PC-3 (cell line): ENCODE measurements around the gene RPL27. TPM values are rescaled to one million over a fixed set of nuclear protein-coding genes. Genes with fewer than 3 reads are reported as not detected.

Experiments used
- ATAC-seq: fragments of 200-7000 bp; cut with Tn5 transposase; 2 replicates; pipeline ENCODE4 v1.9.1; 2020; ENCODE audit warnings: mild to moderate bottlenecking, moderate library complexity
- BruUV-seq: library from RNA; stranded (reverse); fragments of 400-500 nt; replicated peaks from 2 replicates; lab custom pipeline; 2021; lab: Mats Ljungman, UMichigan
- CTCF ChIA-PET: fragments of 300-600 bp; sonication (Branson Sonifier 250); formaldehyde crosslinking; loops from one replicate; lab custom pipeline; 2022; ENCODE audit warnings: antibody characterized with exemption; lab: Charles Lee
- POLR2A ChIA-PET: fragments of 300-600 bp; sonication (Branson Sonifier 250); formaldehyde crosslinking; loops from one replicate; lab custom pipeline; 2022; ENCODE audit warnings: antibody characterized with exemption; ENCODE audit not compliant: unreplicated experiment; lab: Charles Lee
- DNase-seq: peaks from one replicate; pipeline ENCODE4 v3.0.0-alpha.2; 2015
- H2AFZ ChIP-seq: fragments of 300-600 bp; sonication (generic); 2 replicates; pipeline ENCODE4 v1.6.0; 2016; ENCODE audit warnings: antibody characterized with exemption, low read length
- H3F3A ChIP-seq: fragments of 300-600 bp; sonication (generic); one replicate; pipeline ENCODE4 v1.6.0; 2017; ENCODE audit warnings: antibody characterized with exemption, low read length, control low read depth, mild to moderate bottlenecking; ENCODE audit not compliant: unreplicated experiment
- H3K27ac ChIP-seq: fragments of 300-600 bp; sonication (generic); 2 replicates; pipeline ENCODE4 v1.5.1; 2016; ENCODE audit warnings: mild to moderate bottlenecking, low read length
- H3K27me3 ChIP-seq: fragments of 300-600 bp; sonication (generic); 2 replicates; pipeline ENCODE4 v1.6.1; 2016; ENCODE audit warnings: low read length, mixed read lengths
- H3K36me3 ChIP-seq: fragments of 300-600 bp; sonication (generic); 2 replicates; pipeline ENCODE4 v1.6.1; 2016; ENCODE audit warnings: low read depth, mixed run types, low read length, mixed read lengths
- H3K4me1 ChIP-seq: fragments of 300-600 bp; sonication (generic); 2 replicates; pipeline ENCODE4 v1.5.1; 2016; ENCODE audit warnings: low read length; ENCODE audit not compliant: insufficient read depth
- H3K4me2 ChIP-seq: fragments of 300-600 bp; sonication (generic); 2 replicates; pipeline ENCODE4 v1.6.0; 2016; ENCODE audit warnings: low read length
- H3K4me3 ChIP-seq: fragments of 300-600 bp; sonication (generic); 2 replicates; pipeline ENCODE4 v1.5.1; 2016; ENCODE audit warnings: mild to moderate bottlenecking, low read length, mixed read lengths
- H3K79me2 ChIP-seq: fragments of 300-600 bp; sonication (generic); 2 replicates; pipeline ENCODE4 v1.6.1; 2017; ENCODE audit warnings: low read length, mixed read lengths
- H3K9ac ChIP-seq: fragments of 300-600 bp; sonication (generic); 2 replicates; pipeline ENCODE4 v1.6.0; 2016; ENCODE audit warnings: mild to moderate bottlenecking, low read length
- H3K9me2 ChIP-seq: fragments of 300-600 bp; sonication (generic); replicated peaks from 2 replicates; pipeline ENCODE4 v1.6.1; 2016; ENCODE audit warnings: mixed run types, low read length, mixed read lengths
- H3K9me3 ChIP-seq: fragments of 300-600 bp; sonication (generic); 2 replicates; pipeline ENCODE4 v1.6.1; 2016; ENCODE audit warnings: low read length, mixed read lengths
- H4K20me1 ChIP-seq: fragments of 300-600 bp; sonication (generic); 2 replicates; pipeline ENCODE4 v1.6.1; 2016; ENCODE audit warnings: low read length, mixed read lengths
- EZH2 ChIP-seq: fragments of 300-600 bp; sonication (generic); IDR thresholded peaks from one replicate; pipeline ENCODE4 v1.6.1; 2017; ENCODE audit warnings: antibody characterized with exemption, mild to moderate bottlenecking, low read length; ENCODE audit not compliant: unreplicated experiment
- EZH2phosphoT487 ChIP-seq: fragments of 300-600 bp; sonication (generic); IDR thresholded peaks from 2 replicates; pipeline ENCODE4 v1.6.1; 2018; ENCODE audit warnings: mild to moderate bottlenecking, antibody characterized with exemption, low read length, borderline replicate concordance
- intact Hi-C: fragments of 100-400 bp; cut with micrococcal nuclease; formaldehyde crosslinking; loops from 2 replicates; pipeline ENCODE4 v1.9.0; 2023
- total RNA-seq: library from RNA; depleted of rRNA; stranded (reverse); fragments of >200 nt; gene quantifications from 2 replicates; pipeline ENCODE4 v1.2.3, GENCODE V29; 2014
- TF ChIP-seq, protein P1 (sequence below): fragments of 300-600 bp; sonication (generic); conservative IDR thresholded peaks from 2 replicates; pipeline ENCODE4 v1.5.1; 2017; ENCODE audit warnings: antibody characterized with exemption, low read depth, mild to moderate bottlenecking, low read length

RPL27 gene
- total RNA-seq, 1 experiment from 2014 or later = 784 TPM

DNA sequence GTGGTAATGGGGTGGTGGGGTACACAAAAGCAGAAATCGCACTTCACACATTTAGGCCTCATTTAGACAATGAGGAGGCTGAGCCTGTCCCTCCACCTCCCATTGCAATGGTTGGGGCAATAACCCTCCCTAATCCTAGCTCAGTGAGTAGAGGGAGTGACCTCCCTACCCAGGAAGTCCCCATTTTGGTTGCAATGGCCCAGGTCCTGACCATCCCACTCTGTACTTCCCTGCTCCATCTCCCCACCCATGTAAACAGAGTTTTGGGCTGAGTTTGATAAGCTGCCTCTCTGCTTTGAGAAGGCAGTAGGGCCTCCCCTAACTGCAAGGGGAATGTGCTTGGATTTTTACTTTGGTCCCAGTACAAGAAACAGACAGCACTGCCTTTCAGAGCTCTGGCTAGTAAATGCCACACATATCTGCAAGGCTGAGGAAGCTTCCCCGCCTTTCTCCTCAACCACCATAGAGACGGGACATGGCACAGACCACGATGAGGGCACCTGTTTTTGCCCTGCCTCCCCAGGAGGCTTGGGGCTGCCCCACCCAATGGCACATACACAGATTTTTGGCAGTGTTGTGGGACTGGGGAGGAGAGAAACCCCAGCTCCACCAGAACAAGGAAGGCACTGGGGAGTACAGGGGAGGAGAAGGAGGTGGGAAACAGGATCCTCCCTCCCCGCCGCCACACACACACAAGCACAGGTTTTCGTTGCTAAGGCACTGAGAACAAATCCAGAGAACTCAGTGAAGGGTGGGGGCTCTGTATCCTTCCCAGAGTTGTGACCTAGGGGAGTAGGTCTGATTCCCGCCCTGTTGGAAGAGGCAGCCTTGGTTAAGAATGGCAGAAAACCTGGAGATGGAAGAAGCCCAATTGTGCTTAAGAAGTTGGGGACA is 16.7 kb downstream of the RPL27 start:
- Histone ChIP-seq H4K20me1 (no peaks in the 10 kb centered on the region), H3K27me3 (no peaks in the 10 kb centered on the region), H3K36me3 (no peaks in the 10 kb centered on the region), H3K9ac (no peak overlapping the region), H3K4me2 (no peak overlapping the region), H3K27ac (no peak overlapping the region), H3F3A (no peaks in the 10 kb centered on the region), H3K4me1 (peaks cover 12% of the 10 kb centered on the region), H3K79me2 (0 out of 2 replicates have a peak, but pooled peaks cover 2% of the 10 kb centered on the region), H3K9me3 (no peaks in the 10 kb centered on the region), H2AFZ (no peak overlapping the region), H3K9me2 (no peaks in the 10 kb centered on the region), H3K4me3 (no peak overlapping the region)
- ChIA-PET CTCF (no interaction called here), POLR2A (no interaction called here)
- TF ChIP-seq EZH2phosphoT487 (no peak), EZH2 (no peak)
- TF ChIP-seq, protein P1, sequence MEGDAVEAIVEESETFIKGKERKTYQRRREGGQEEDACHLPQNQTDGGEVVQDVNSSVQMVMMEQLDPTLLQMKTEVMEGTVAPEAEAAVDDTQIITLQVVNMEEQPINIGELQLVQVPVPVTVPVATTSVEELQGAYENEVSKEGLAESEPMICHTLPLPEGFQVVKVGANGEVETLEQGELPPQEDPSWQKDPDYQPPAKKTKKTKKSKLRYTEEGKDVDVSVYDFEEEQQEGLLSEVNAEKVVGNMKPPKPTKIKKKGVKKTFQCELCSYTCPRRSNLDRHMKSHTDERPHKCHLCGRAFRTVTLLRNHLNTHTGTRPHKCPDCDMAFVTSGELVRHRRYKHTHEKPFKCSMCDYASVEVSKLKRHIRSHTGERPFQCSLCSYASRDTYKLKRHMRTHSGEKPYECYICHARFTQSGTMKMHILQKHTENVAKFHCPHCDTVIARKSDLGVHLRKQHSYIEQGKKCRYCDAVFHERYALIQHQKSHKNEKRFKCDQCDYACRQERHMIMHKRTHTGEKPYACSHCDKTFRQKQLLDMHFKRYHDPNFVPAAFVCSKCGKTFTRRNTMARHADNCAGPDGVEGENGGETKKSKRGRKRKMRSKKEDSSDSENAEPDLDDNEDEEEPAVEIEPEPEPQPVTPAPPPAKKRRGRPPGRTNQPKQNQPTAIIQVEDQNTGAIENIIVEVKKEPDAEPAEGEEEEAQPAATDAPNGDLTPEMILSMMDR = no peak
- intact Hi-C loops = no loop called here
- DNase-seq = no peak
- TSS peak; percentile 28 for BruUV-seq
- ATAC-seq = no peak

DNA sequence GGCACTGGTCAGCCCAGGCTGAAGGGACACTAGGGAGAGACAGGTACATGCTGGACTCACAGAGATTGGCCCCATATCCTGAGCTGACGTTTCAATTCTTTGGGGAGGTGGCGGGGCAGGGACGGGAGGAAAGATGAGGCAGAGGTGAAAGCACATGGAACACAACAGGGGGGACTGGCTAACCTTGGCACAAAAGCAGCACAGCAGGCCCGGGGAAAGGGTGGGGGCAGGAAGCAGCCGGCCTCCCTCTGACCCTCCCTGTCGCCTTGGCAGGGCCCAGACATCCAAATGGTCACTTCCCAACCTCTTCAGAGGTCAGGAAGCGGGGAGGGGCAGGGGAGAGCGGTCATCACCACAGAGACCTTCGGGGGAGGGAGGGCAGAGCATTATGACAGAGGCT is 17.4 kb downstream of the RPL27 start:
- no peak overlapping the region for H3K27ac ChIP-seq
- H4K20me1 ChIP-seq = no peaks in the 10 kb centered on the region
- H3F3A ChIP-seq = no peaks in the 10 kb centered on the region
- no peak overlapping the region for H3K9ac ChIP-seq
- no peaks in the 10 kb centered on the region for H3K9me2 ChIP-seq
- no peak overlapping the region for H3K4me2 ChIP-seq
- no peaks in the 10 kb centered on the region for H3K36me3 ChIP-seq
- no peak for TF ChIP-seq EZH2
- no peak for TF ChIP-seq EZH2phosphoT487
- no peak overlapping the region for H2AFZ ChIP-seq
- H3K27me3 ChIP-seq = no peaks in the 10 kb centered on the region
- intact Hi-C loops = no loop called here
- ATAC-seq (no peak), DNase-seq (no peak)
- CTCF ChIA-PET = no interaction called here
- H3K79me2 ChIP-seq = peaks cover 7% of the 10 kb centered on the region; the same call in 1 of the 2 replicates
- H3K4me1 ChIP-seq = peaks cover 6% of the 10 kb centered on the region
- H3K9me3 ChIP-seq = no peaks in the 10 kb centered on the region
- no peak overlapping the region for H3K4me3 ChIP-seq
- no TSS peak for BruUV-seq
- POLR2A ChIA-PET = no interaction called here

DNA sequence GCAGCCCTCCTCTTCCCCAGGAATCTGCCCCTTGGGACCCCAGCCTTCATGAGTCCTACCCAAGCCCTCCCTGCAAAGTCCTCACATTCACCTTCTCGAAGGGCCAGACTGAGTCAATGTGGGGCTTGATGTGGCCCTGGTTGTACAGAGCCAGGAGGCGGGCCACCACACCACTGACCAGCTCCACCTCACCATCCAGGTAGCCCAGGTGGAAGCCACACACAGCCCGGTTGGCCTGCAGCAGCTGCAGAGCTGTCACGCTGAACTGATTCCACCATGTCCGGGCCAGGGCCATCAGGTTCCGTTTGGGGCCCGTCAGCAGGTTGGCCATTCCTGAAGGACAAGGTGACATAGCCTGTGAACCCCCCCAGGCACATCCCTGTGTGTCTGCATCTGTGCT is 18.0 kb downstream of the RPL27 start:
- ATAC-seq = no peak
- CTCF ChIA-PET = no interaction called here
- no peak overlapping the region for H3K9ac ChIP-seq

More for the DNA sequence above, 18.0 kb downstream of the RPL27 start:
- TF ChIP-seq EZH2phosphoT487 = no peak
- TF ChIP-seq EZH2 = no peak
- TF ChIP-seq, protein P1 = no peak
- H3K4me2 ChIP-seq = no peak overlapping the region
- no peak overlapping the region for H3K27ac ChIP-seq
- H3F3A ChIP-seq = no peaks in the 10 kb centered on the region
- H3K9me2 ChIP-seq = no peaks in the 10 kb centered on the region
- DNase-seq = no peak
- no peaks in the 10 kb centered on the region for H3K27me3 ChIP-seq
- no peak overlapping the region for H2AFZ ChIP-seq
- H3K79me2 ChIP-seq = peaks cover 12% of the 10 kb centered on the region; the same call in 1 of the 2 replicates
- peaks cover 5% of the 10 kb centered on the region for H3K4me1 ChIP-seq
- POLR2A ChIA-PET = no interaction called here
- intact Hi-C loops = no loop called here
- H3K4me3 ChIP-seq = no peak overlapping the region
- H3K36me3 ChIP-seq = no peaks in the 10 kb centered on the region
- no peaks in the 10 kb centered on the region for H3K9me3 ChIP-seq
- BruUV-seq = no TSS peak
- no peaks in the 10 kb centered on the region for H4K20me1 ChIP-seq
